B cell (primary cell): Measurements from ENCODE around the gene ZBTB46. TPM values are rescaled to one million over a fixed set of nuclear protein-coding genes. Genes with fewer than 3 reads are reported as not detected.

ENCODE experiments used
- polyA plus RNA-seq: library from polyadenylated mRNA; depleted of rRNA; stranded (reverse); fragments of >200 nt; gene quantifications from 2 replicates; pipeline ENCODE4 v1.2.3, GENCODE V29; 2012
- small RNA-seq: library from RNA; depleted of rRNA; stranded (forward); fragments of <200 nt; gene quantifications from one replicate; pipeline ENCODE3, GENCODE V24; 2012; ENCODE audit warnings: low replicate concordance, low read depth; ENCODE audit not compliant: insufficient read length
- total RNA-seq, 2 donors: library from RNA; stranded (reverse); fragments of 120-200 nt in 1 of 2; gene quantifications; 1 replicate in 1 of 2; 2 replicates in 1 of 2; pipeline versions ENCODE4 v1.2.3 to v1.2.4, GENCODE V29; 2013 to 2022

The ZBTB46 gene
- total and polyA plus RNA-seq, 2 donors (not counting 1 experiment from before 2014, with no cell fraction given), result 0.16 to 0.64 TPM

Small RNAs within 50 kb of the gene (small RNA-seq; reads per million reads assigned to genes)
- not detected for gene LIME1
- gene TNFRSF6B, result not detected

Other genes starting within 250 kb of the ZBTB46 start
- 24.5 and 26.1 TPM in 2 replicates for gene GMEB2, start 204.2 kb downstream of the ZBTB46 start, total RNA-seq
- 17.7 and 26.3 TPM in 2 replicates for gene GMEB2, start 204.2 kb downstream of the ZBTB46 start, polyA plus RNA-seq
- 32.2 and 35.0 TPM in 2 replicates for gene STMN3, start 177.8 kb downstream of the ZBTB46 start, total RNA-seq
- gene STMN3, start 177.8 kb downstream of the ZBTB46 start, polyA plus RNA-seq, result 56.4 and 59.4 TPM in 2 replicates
- 32.6 and 35.3 TPM in 2 replicates for gene RTEL1, start 173.0 kb downstream of the ZBTB46 start, total RNA-seq
- 15.1 and 21.2 TPM in 2 replicates for gene RTEL1, start 173.0 kb downstream of the ZBTB46 start, polyA plus RNA-seq
- not detected in 2 replicates for gene TNFRSF6B, start 134.6 kb downstream of the ZBTB46 start, total RNA-seq
- 6.7 and 7.8 TPM in 2 replicates for gene TNFRSF6B, start 134.6 kb downstream of the ZBTB46 start, polyA plus RNA-seq
- gene ARFRP1, start 123.3 kb downstream of the ZBTB46 start, total RNA-seq, result 73.3 and 75.5 TPM in 2 replicates
- gene ARFRP1, start 123.3 kb downstream of the ZBTB46 start, polyA plus RNA-seq, result 41.0 and 42.1 TPM in 2 replicates
- 46.1 and 47.5 TPM in 2 replicates for gene ZGPAT, start 123.2 kb downstream of the ZBTB46 start, total RNA-seq
- 62.1 and 71.7 TPM in 2 replicates for gene ZGPAT, start 123.2 kb downstream of the ZBTB46 start, polyA plus RNA-seq
- gene LIME1, start 94.6 kb downstream of the ZBTB46 start, total RNA-seq, result 14.5 and 14.8 TPM in 2 replicates
- 63.0 and 95.2 TPM in 2 replicates for gene LIME1, start 94.6 kb downstream of the ZBTB46 start, polyA plus RNA-seq
- gene SLC2A4RG, start 91.5 kb downstream of the ZBTB46 start, total RNA-seq, result 49.4 and 50.8 TPM in 2 replicates
- 28.5 and 39.7 TPM in 2 replicates for gene SLC2A4RG, start 91.5 kb downstream of the ZBTB46 start, polyA plus RNA-seq
- gene ABHD16B, start 30.2 kb upstream of the ZBTB46 start, total RNA-seq, result not detected in 2 replicates
- gene ABHD16B, start 30.2 kb upstream of the ZBTB46 start, polyA plus RNA-seq, result not detected in 2 replicates
- 41.1 and 41.3 TPM in 2 replicates for gene TPD52L2, start 34.0 kb upstream of the ZBTB46 start, total RNA-seq
- 39.9 and 45.6 TPM in 2 replicates for gene TPD52L2, start 34.0 kb upstream of the ZBTB46 start, polyA plus RNA-seq
- 32.6 and 33.3 TPM in 2 replicates for gene DNAJC5, start 63.9 kb upstream of the ZBTB46 start, total RNA-seq
- gene DNAJC5, start 63.9 kb upstream of the ZBTB46 start, polyA plus RNA-seq, result 12.2 and 13.4 TPM in 2 replicates
- 104 and 106 TPM in 2 replicates for gene UCKL1, start 125.2 kb upstream of the ZBTB46 start, total RNA-seq
- gene UCKL1, start 125.2 kb upstream of the ZBTB46 start, polyA plus RNA-seq, result 184 and 199 TPM in 2 replicates
- gene ZNF512B, start 138.7 kb upstream of the ZBTB46 start, total RNA-seq, result 10.4 and 10.5 TPM in 2 replicates
- 5.5 and 8.8 TPM in 2 replicates for gene ZNF512B, start 138.7 kb upstream of the ZBTB46 start, polyA plus RNA-seq
- gene SAMD10, start 148.4 kb upstream of the ZBTB46 start, total RNA-seq, result 9.8 and 12.7 TPM in 2 replicates
- 27.4 and 34.2 TPM in 2 replicates for gene SAMD10, start 148.4 kb upstream of the ZBTB46 start, polyA plus RNA-seq
- 79.7 and 82.9 TPM in 2 replicates for gene PRPF6, start 149.9 kb upstream of the ZBTB46 start, total RNA-seq
- 31.7 and 32.1 TPM in 2 replicates for gene PRPF6, start 149.9 kb upstream of the ZBTB46 start, polyA plus RNA-seq
- 2.5 TPM in 2 replicates for gene C20orf204, start 204.9 kb upstream of the ZBTB46 start, total RNA-seq
- 0.24 and 0.39 TPM in 2 replicates for gene C20orf204, start 204.9 kb upstream of the ZBTB46 start, polyA plus RNA-seq
- not detected in 2 replicates for gene SOX18, start 218.4 kb upstream of the ZBTB46 start, total RNA-seq
- not detected in 2 replicates for gene SOX18, start 218.4 kb upstream of the ZBTB46 start, polyA plus RNA-seq
- 49.3 and 58.1 TPM in 2 replicates for gene TCEA2, start 231.9 kb upstream of the ZBTB46 start, total RNA-seq
- gene TCEA2, start 231.9 kb upstream of the ZBTB46 start, polyA plus RNA-seq, result 56.9 and 63.9 TPM in 2 replicates
- 69.4 TPM in 2 replicates for gene RGS19, start 248.3 kb upstream of the ZBTB46 start, total RNA-seq
- 160 and 203 TPM in 2 replicates for gene RGS19, start 248.3 kb upstream of the ZBTB46 start, polyA plus RNA-seq
- 6.2 and 7.3 TPM in 2 replicates for gene OPRL1, start 248.8 kb upstream of the ZBTB46 start, total RNA-seq
- gene OPRL1, start 248.8 kb upstream of the ZBTB46 start, polyA plus RNA-seq, result 3.1 and 3.5 TPM in 2 replicates